Adrenal gland (tissue), 5 donors: Measurements from ENCODE around the gene APOL5.

ENCODE experiments used
- CTCF ChIP-seq, 6 experiments: fragments of 450-650 bp in 4 of 6; fragments of 200-600 bp in 2 of 6; sonication (generic) in 1 of 6; IDR thresholded peaks; 1 replicate in 5 of 6; 2 replicates in 1 of 6; pipeline versions ENCODE4 v1.5.1 to v1.8.0; 2016 to 2021; ENCODE audit warnings: antibody characterized with exemption in 6 of 6, mild to moderate bottlenecking in 2 of 6, moderate library complexity in 1 of 6
- POLR2A ChIP-seq, 2 donors: fragments of 450-650 bp; IDR thresholded peaks; one replicate each; pipeline ENCODE4 v1.6.1; 2017; ENCODE audit warnings: antibody characterized with exemption in 2 of 2, mild to moderate bottlenecking in 2 of 2, moderate library complexity in 1 of 2
- donor health status: DM: no; HTN: no; CAD: no.

DNA sequence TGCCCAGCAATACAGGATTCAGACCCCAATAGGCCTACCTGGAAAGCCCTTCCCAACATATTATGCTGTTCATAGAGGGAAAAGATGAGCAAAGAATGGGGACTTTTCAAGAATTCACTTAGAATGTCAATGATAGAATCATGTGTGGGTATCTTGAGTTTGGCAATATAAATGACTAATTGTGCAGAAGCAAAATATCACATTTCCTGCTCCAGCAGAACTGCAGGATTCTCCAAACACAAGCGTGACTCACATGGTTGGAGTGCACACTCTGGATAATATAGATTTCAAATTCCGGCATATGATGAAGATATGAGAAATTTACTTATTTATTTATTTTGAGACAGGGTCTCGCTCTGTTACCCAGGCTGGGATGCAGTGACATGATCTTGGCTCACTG lies 12.5 kb upstream of the APOL5 start:
- TF ChIP-seq POLR2A (IDR thresholded peaks at IDR 0.05) (no peak), CTCF (IDR thresholded peaks at IDR 0.05) (no peak)
